RWPE2 (cell line): ENCODE data around the gene ZAP70.

Source experiments
- ATAC-seq: fragments of 200-7000 bp; cut with Tn5 transposase; 3 replicates; pipeline ENCODE4 v1.9.1; 2021; ENCODE audit warnings: low read depth
- DNase-seq: peaks from one replicate; pipeline ENCODE4 v3.0.0-alpha.2; 2020; ENCODE audit warnings: low spot score
- H3K27ac ChIP-seq: fragments of 450-650 bp; 2 replicates; pipeline ENCODE4 v1.5.1; 2017; ENCODE audit warnings: mild to moderate bottlenecking; ENCODE audit not compliant: poor library complexity, severe bottlenecking
- H3K27me3 ChIP-seq: fragments of 250-450 bp; sonication (Bioruptor Pico); 2 replicates; pipeline ENCODE4 v1.5.1; 2021; ENCODE audit warnings: mild to moderate bottlenecking, moderate library complexity; ENCODE audit not compliant: insufficient read depth, poor library complexity, severe bottlenecking
- H3K36me3 ChIP-seq: fragments of 250-450 bp; sonication (Bioruptor Pico); 2 replicates; pipeline ENCODE4 v1.5.1; 2020; ENCODE audit warnings: low read depth, mild to moderate bottlenecking, moderate library complexity
- H3K4me1 ChIP-seq: fragments of 250-450 bp; sonication (Bioruptor Pico); 2 replicates; pipeline ENCODE4 v1.5.1; 2021; ENCODE audit warnings: mild to moderate bottlenecking, moderate library complexity; ENCODE audit not compliant: insufficient read depth, poor library complexity, severe bottlenecking
- H3K4me3 ChIP-seq: fragments of 250-450 bp; sonication (Bioruptor Pico); 2 replicates; pipeline ENCODE4 v1.5.1; 2021; ENCODE audit warnings: mild to moderate bottlenecking, moderate library complexity; ENCODE audit not compliant: severe bottlenecking
- H3K9me3 ChIP-seq: fragments of 250-450 bp; sonication (Bioruptor Pico); 2 replicates; pipeline ENCODE4 v1.5.1; 2021; ENCODE audit warnings: mild to moderate bottlenecking, moderate library complexity; ENCODE audit not compliant: severe bottlenecking
- CTCF ChIP-seq: fragments of 450-650 bp; IDR thresholded peaks from one replicate; pipeline ENCODE4 v1.5.1; 2017; ENCODE audit warnings: mild to moderate bottlenecking, moderate library complexity; ENCODE audit not compliant: poor library complexity, severe bottlenecking

ZAP70 gene

GRCh38 chr2:97724073-97724410 is 10.7 kb downstream of the ZAP70 start:
- Histone ChIP-seq H3K4me3 (no peak overlapping the region), H3K4me1 (peaks cover 4% of the 10 kb centered on the region), H3K27me3 (peaks cover 11% of the 10 kb centered on the region), H3K36me3 (no peaks in the 10 kb centered on the region), H3K27ac (no peak overlapping the region), H3K9me3 (no peaks in the 10 kb centered on the region)
- TF ChIP-seq CTCF: no peak
- DNase-seq (no peak), ATAC-seq (no peak)

- Histone ChIP-seq H3K27ac (no peak overlapping the region), H3K4me1 (peaks cover 4% of the 10 kb centered on the region), H3K27me3 (peaks cover 11% of the 10 kb centered on the region), H3K36me3 (no peaks in the 10 kb centered on the region), H3K9me3 (no peaks in the 10 kb centered on the region), H3K4me3 (no peak overlapping the region)
- no peak for ATAC-seq
- DNase-seq: peak; percentile 34
- no peak for TF ChIP-seq CTCF
These were observed 11.1 kb downstream of the ZAP70 start for GRCh38 chr2:97724501-97724900.

- Histone ChIP-seq H3K4me3 (no peak overlapping the region), H3K27ac (no peak overlapping the region), H3K36me3 (no peaks in the 10 kb centered on the region), H3K4me1 (peaks cover 4% of the 10 kb centered on the region), H3K27me3 (peaks cover 11% of the 10 kb centered on the region), H3K9me3 (peaks cover 4% of the 10 kb centered on the region)
- no peak for TF ChIP-seq CTCF
- ATAC-seq (no peak), DNase-seq (peak; percentile 41)
These were observed 11.7 kb downstream of the ZAP70 start for GRCh38 chr2:97724946-97725688.

- Histone ChIP-seq H3K36me3 (no peaks in the 10 kb centered on the region), H3K9me3 (peaks cover 6% of the 10 kb centered on the region), H3K4me3 (no peak overlapping the region), H3K4me1 (peaks cover 4% of the 10 kb centered on the region), H3K27me3 (peaks cover 11% of the 10 kb centered on the region), H3K27ac (no peak overlapping the region)
- ATAC-seq: no peak
- DNase-seq: peak; percentile 17
- no peak for TF ChIP-seq CTCF
These were observed 13.1 kb downstream of the ZAP70 start for GRCh38 chr2:97726261-97727064.

- ATAC-seq (no peak), DNase-seq (peak; percentile 10)
- H3K4me1 ChIP-seq: peaks cover 4% of the 10 kb centered on the region
- no peak overlapping the region for H3K27ac ChIP-seq
- no peaks in the 10 kb centered on the region for H3K36me3 ChIP-seq
- H3K27me3 ChIP-seq: peaks cover 11% of the 10 kb centered on the region
- TF ChIP-seq CTCF: no peak
- H3K4me3 ChIP-seq: no peak overlapping the region
- peaks cover 6% of the 10 kb centered on the region for H3K9me3 ChIP-seq
These were observed 13.9 kb downstream of the ZAP70 start for GRCh38 chr2:97727296-97727695.
